Measurements from ENCODE around the gene PAFAH2.
A peak's percentile ranks its signal among the peaks of the same experiment; 100 is the strongest.
"Not testable (repeated sequence)": the region's sequence is repeated elsewhere in the genome, so short reads cannot be mapped to it uniquely, and the experiment has no call there.

The PAFAH2 gene

GRCh38 chr1:26010825-26011224 lies 13.0 kb upstream of the PAFAH2 start:
- DNase-seq, result no peak

- DNase-seq, result peak; percentile 63
These were observed 12.1 kb upstream of the PAFAH2 start for GRCh38 chr1:26009796-26010447.

- DNase-seq, result no peak
These were observed 8.8 kb upstream of the PAFAH2 start for GRCh38 chr1:26006710-26007109.

- no peak for DNase-seq
These were observed 7.7 kb upstream of the PAFAH2 start for GRCh38 chr1:26005434-26006105.

- no peak for DNase-seq
These were observed 5.9 kb upstream of the PAFAH2 start for GRCh38 chr1:26003756-26004155.

GRCh38 chr1:26003262-26003661 lies 5.4 kb upstream of the PAFAH2 start:
- no peak for DNase-seq

- no peak for DNase-seq
These were observed 1.4 kb upstream of the PAFAH2 start for GRCh38 chr1:25999041-25999800.

- DNase-seq, result no peak
These were observed 666 bp downstream of the PAFAH2 start for GRCh38 chr1:25996966-25997827.

- no peak for DNase-seq
These were observed 3.3 kb downstream of the PAFAH2 start for GRCh38 chr1:25994402-25995150.

- DNase-seq, result no peak
These were observed 4.5 kb downstream of the PAFAH2 start for GRCh38 chr1:25993197-25993951.

- DNase-seq, result no peak
These were observed 5.1 kb downstream of the PAFAH2 start for GRCh38 chr1:25992689-25993171.

- DNase-seq, result no peak
These were observed 5.8 kb downstream of the PAFAH2 start for GRCh38 chr1:25991937-25992688.

- DNase-seq, result no peak
These were observed 7.0 kb downstream of the PAFAH2 start for GRCh38 chr1:25990702-25991395.

GRCh38 chr1:25990251-25990650 lies 7.6 kb downstream of the PAFAH2 start:
- no peak for DNase-seq

- DNase-seq, result no peak
These were observed 8.2 kb downstream of the PAFAH2 start for GRCh38 chr1:25989440-25990234.

GRCh38 chr1:25987951-25988350 lies 9.9 kb downstream of the PAFAH2 start:
- no peak for DNase-seq

- not testable (repeated sequence) for DNase-seq
These were observed 11.1 kb downstream of the PAFAH2 start for GRCh38 chr1:25986773-25987172.

- DNase-seq, result no peak
These were observed 12.2 kb downstream of the PAFAH2 start for GRCh38 chr1:25985670-25986069.

- no peak for DNase-seq
These were observed 12.7 kb downstream of the PAFAH2 start for GRCh38 chr1:25985171-25985570.

Data from COR-L47 (cell line).